Measurements from ENCODE around the gene GALNT14.
"Not testable (repeated sequence)": the region's sequence is repeated elsewhere in the genome, so short reads cannot be mapped to it uniquely, and the experiment has no call there.

The GALNT14 gene

DNA sequence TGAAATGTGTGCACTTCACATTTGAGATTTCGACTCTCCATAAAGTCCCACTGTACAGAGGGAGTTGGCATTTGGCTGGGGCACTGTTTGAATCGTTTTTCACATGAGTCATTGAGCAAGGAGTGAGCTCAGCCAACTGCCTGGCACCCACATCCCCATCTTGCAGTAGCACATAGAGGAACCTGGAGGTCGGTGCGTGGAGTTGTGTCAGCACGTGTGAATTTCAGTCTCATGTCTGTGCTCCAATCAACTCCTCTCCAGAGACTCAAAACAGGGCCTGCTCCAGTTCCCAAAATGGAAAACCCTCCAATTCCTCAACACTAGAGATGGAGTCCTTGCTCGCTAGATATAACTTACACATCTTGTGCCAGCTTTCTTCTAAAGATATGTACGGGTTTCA lies 204.2 kb downstream of the GALNT14 start:
- Mint-ChIP-seq H3K27ac (no peak overlapping the region), H3K4me1 (ENCODE audit: low read depth) (peaks cover 19% of the 10 kb centered on the region), H3K9me3 (no peaks in the 10 kb centered on the region), H3K36me3 (ENCODE audit: low read depth) (no peaks in the 10 kb centered on the region), H3K4me3 (no peak overlapping the region), H3K27me3 (peaks cover 3% of the 10 kb centered on the region)

DNA sequence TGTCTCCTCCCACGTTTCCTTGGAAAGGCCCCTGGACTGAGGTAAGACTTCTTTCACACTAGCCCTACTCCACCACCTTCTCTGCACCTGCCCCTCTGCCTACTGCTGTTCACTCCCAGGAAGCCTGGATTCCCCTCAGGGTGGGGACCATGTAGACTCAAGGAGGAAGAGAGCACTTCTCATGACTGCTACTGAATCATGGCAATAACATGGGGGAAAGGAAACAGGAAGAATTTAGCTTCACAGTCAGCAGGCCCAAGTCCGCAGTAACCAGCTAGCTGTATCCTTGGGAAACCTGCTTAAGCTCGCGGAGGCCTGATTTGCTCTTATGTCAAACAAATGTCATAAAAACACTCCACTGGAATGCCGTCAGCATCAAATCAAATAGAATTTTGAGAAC lies 204.7 kb downstream of the GALNT14 start:
- Mint-ChIP-seq H3K27me3 (no peaks in the 10 kb centered on the region), H3K9me3 (no peaks in the 10 kb centered on the region), H3K36me3 (ENCODE audit: low read depth) (no peaks in the 10 kb centered on the region), H3K27ac (peak overlapping the region; percentile 45), H3K4me3 (no peak overlapping the region), H3K4me1 (ENCODE audit: low read depth) (peaks cover 19% of the 10 kb centered on the region)

DNA sequence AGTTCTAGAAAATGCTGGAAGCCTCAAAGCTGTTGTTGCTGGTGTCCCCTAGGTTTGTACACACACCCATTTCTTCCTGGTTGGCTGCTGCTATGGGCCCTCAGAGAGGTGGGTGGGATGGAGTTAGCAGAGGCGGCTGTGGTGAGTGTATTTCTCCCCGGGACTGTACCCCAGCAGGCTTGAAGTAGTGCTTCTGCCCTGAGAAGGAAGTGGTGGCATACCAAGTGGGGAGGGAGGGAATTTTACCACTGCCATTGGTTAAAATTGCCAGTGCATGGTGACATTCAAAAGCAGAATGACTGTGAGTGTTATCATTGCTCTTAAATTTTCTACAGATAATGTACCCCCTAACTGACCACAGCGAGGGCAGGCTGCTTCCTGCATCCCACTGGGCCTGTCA lies 205.4 kb downstream of the GALNT14 start:
- H3K4me3 Mint-ChIP-seq: no peak overlapping the region
- H3K9me3 Mint-ChIP-seq: no peaks in the 10 kb centered on the region
- H3K27ac Mint-ChIP-seq: no peak overlapping the region
- peaks cover 19% of the 10 kb centered on the region for H3K4me1 Mint-ChIP-seq (ENCODE audit: low read depth)
- H3K27me3 Mint-ChIP-seq: no peaks in the 10 kb centered on the region
- H3K36me3 Mint-ChIP-seq (ENCODE audit: low read depth): no peaks in the 10 kb centered on the region

DNA sequence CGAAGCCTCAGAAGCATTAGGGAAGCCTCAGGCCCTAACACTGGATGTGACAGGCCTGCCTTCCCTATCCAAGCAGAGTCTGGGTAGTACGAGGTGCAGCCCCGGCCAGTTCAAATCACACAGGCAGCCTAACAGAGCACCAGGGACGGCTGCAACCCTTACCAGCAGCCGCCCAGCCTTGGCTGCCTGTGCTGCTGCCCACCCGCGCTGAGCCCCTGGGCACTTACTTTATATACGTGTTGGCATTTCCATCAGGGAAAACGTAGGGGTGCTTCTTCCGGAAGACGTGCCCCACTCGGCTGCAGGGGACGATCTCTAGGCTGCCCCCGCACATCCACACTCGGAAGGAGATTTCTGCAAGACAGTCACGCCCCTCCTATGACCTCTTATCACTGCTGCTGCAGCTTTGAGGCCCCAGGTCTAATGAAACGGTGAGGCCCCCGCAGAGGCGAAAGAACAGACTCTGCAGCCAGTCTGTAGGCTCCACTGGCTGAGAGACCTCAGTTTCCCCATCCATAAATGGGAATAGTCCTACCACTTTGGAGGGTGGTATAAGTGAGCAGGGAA lies 206.3 kb downstream of the GALNT14 start:
- H3K27ac Mint-ChIP-seq: no peak overlapping the region
- no peaks in the 10 kb centered on the region for H3K9me3 Mint-ChIP-seq
- H3K27me3 Mint-ChIP-seq: no peaks in the 10 kb centered on the region
- peaks cover 19% of the 10 kb centered on the region for H3K4me1 Mint-ChIP-seq (ENCODE audit: low read depth)
- no peaks in the 10 kb centered on the region for H3K36me3 Mint-ChIP-seq (ENCODE audit: low read depth)
- no peak overlapping the region for H3K4me3 Mint-ChIP-seq

DNA sequence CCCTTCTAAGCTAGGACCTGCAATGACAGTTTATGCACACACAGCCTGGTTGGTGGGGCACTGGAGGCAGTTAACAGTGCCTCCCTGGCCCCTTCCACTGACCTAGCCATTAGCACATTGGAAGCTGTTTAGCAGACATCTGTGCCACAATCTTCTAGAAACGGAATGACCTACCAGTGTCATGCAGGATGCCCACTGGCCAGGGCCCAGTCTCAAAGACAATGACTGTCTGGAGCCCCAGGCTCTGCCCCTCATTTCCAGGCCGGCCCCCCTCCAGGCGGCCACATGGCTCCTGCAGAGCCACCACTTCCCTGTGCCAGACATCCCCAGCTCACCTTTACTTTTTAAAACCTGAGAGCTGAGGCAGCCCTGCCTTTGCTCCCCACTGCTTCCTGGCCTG lies 207.5 kb downstream of the GALNT14 start:
- Mint-ChIP-seq H3K4me3 (no peak overlapping the region), H3K4me1 (ENCODE audit: low read depth) (peaks cover 19% of the 10 kb centered on the region), H3K27me3 (no peaks in the 10 kb centered on the region), H3K9me3 (no peaks in the 10 kb centered on the region), H3K27ac (no peak overlapping the region), H3K36me3 (ENCODE audit: low read depth) (no peaks in the 10 kb centered on the region)

DNA sequence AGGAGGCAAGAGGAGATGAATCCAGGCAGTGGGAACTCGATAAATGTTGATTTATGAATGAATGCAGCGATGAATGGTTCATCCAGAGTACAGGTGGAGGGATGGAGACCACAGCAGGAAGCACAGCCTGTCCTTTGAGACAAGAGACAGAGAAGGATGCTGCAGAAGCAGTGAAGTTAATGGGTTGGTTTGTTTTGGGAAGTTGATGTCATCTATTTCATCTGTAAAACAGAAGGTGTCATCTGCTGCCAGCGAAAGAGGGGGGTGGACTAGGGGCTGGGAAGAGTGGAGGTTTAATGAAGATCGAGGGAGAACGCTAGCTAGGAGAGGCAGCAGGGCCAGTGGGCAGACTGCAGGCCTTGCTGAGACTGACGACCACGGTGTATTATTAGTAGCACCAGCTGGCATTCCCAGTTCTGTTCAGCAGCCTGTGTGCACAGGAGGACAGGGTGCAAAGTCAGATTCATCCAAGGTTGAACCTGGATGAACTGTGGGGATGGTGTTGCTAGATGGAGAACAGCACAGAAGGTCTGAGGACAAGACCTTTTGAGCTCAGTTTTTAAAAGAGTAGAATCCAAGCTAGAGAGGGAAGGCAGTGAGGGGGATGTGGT lies 210.7 kb downstream of the GALNT14 start:
- Mint-ChIP-seq H3K4me3 (no peak overlapping the region), H3K9me3 (no peaks in the 10 kb centered on the region)

DNA sequence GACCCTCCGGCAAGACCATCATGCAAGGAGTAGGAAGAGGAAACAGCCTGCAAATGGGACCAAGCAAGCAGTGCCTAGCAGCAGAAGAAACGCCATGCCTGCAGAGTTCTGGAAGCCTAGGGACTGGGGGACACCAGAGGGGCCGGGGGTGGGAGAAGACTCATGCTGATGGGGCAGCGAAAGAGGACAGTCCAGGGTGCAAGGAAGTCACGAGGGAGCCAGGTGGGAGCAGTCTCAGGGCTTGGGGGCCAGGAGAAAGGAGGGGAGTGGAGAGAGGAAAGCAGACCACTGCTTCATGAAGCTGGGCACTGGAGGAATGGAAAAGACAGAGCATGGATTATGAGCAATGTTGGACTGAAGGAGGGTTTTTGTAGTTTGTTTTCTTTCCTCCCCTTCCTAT lies 211.6 kb downstream of the GALNT14 start:
- H3K36me3 Mint-ChIP-seq (ENCODE audit: low read depth): no peaks in the 10 kb centered on the region
- H3K27ac Mint-ChIP-seq: no peak overlapping the region
- H3K4me3 Mint-ChIP-seq: no peak overlapping the region
- H3K4me1 Mint-ChIP-seq (ENCODE audit: low read depth): no peaks in the 10 kb centered on the region
- H3K9me3 Mint-ChIP-seq: no peaks in the 10 kb centered on the region
- no peaks in the 10 kb centered on the region for H3K27me3 Mint-ChIP-seq

More for the DNA sequence above, 210.7 kb downstream of the GALNT14 start:
- H3K4me1 Mint-ChIP-seq (ENCODE audit: low read depth): peaks cover 4% of the 10 kb centered on the region
- H3K27ac Mint-ChIP-seq: no peak overlapping the region
- no peaks in the 10 kb centered on the region for H3K27me3 Mint-ChIP-seq
- H3K36me3 Mint-ChIP-seq (ENCODE audit: low read depth): no peaks in the 10 kb centered on the region

DNA sequence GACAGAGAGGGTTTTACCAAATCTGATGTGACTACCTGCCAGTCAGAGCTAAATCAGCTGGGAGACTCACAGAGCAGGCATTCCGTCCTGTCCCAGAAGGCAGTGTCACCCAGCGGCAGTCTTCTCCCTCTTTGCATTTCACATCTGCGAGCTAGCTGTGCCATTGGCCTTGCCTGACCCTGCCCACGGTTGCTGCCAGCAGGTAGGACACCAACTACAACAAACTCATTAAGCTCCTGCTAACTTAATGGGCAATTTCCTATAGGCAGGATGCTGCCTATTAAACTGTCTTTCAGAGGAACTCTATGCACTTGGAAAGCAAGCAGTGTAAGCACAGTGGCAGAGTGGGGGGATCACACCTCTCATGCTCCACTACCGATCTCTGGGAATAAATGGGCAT lies 214.6 kb downstream of the GALNT14 start:
- Mint-ChIP-seq H3K9me3 (no peaks in the 10 kb centered on the region), H3K4me1 (ENCODE audit: low read depth) (no peaks in the 10 kb centered on the region), H3K27ac (no peak overlapping the region), H3K4me3 (no peak overlapping the region), H3K27me3 (no peaks in the 10 kb centered on the region), H3K36me3 (ENCODE audit: low read depth) (no peaks in the 10 kb centered on the region)

DNA sequence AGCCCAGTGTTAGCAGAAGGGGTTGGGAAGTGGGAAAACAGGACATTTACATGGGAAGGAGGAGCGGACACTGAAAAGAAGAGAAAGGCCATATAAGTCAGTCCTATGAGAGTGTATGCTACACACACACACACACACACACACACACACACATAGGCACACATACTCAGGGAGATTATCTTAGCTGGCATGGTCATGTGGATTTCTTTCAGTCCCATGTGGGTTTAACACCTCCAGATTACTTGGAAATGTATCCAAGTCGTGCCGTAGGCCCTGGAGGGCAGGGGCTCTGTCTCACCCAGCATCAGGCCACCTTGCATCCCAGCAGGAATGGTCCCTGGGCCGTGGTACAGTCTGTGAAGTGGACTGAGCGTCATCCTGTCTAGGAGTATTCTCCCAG lies 217.7 kb downstream of the GALNT14 start:
- Mint-ChIP-seq H3K4me3 (no peak overlapping the region), H3K4me1 (ENCODE audit: low read depth) (no peaks in the 10 kb centered on the region), H3K9me3 (no peaks in the 10 kb centered on the region), H3K36me3 (ENCODE audit: low read depth) (no peaks in the 10 kb centered on the region), H3K27me3 (no peaks in the 10 kb centered on the region), H3K27ac (no peak overlapping the region)

DNA sequence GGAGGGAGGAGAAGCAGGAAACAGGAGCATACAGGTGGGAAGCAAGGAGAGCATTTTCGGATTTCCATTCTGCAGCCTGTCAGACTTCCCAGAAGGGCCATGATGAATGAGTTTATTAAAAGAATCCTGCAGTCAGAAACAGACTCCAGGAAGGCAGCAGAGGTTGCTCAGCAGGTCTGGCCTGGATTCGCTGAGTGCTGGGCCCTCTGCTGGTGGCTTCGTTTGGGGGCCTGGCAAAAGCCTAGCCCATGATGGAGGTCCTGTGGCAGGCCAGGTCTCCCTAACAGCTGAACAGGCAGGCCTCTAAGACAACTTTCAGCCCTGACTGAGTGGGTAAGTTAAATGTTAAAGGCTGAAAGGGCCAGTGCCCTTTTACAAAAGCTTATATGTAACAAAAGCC lies 222.8 kb downstream of the GALNT14 start:
- no peak overlapping the region for H3K27ac Mint-ChIP-seq
- no peaks in the 10 kb centered on the region for H3K36me3 Mint-ChIP-seq (ENCODE audit: low read depth)
- H3K9me3 Mint-ChIP-seq: no peaks in the 10 kb centered on the region
- H3K4me1 Mint-ChIP-seq (ENCODE audit: low read depth): no peaks in the 10 kb centered on the region
- no peak overlapping the region for H3K4me3 Mint-ChIP-seq
- no peaks in the 10 kb centered on the region for H3K27me3 Mint-ChIP-seq

DNA sequence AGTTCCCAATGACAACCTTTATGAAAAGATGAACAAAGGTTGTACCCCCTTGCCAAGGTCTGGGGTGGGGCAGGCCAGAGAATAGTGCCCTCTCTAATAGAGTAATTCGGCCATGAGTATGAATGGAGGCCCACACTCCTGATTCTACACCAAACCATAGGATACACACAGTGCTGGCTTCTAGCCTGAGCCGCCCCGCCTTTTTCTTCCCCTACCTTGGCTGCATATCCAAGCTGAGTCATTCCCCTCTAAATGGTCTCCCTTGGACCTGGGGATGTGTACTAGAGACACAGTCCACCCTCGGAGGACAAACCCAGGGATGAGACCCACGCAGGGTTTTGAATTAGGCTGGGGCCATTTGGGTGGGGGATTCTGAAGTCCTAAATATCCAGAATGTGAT lies 223.8 kb downstream of the GALNT14 start:
- H3K4me1 Mint-ChIP-seq (ENCODE audit: low read depth): no peaks in the 10 kb centered on the region
- H3K4me3 Mint-ChIP-seq: no peak overlapping the region
- no peaks in the 10 kb centered on the region for H3K9me3 Mint-ChIP-seq
- no peaks in the 10 kb centered on the region for H3K36me3 Mint-ChIP-seq (ENCODE audit: low read depth)
- no peaks in the 10 kb centered on the region for H3K27me3 Mint-ChIP-seq
- no peak overlapping the region for H3K27ac Mint-ChIP-seq

DNA sequence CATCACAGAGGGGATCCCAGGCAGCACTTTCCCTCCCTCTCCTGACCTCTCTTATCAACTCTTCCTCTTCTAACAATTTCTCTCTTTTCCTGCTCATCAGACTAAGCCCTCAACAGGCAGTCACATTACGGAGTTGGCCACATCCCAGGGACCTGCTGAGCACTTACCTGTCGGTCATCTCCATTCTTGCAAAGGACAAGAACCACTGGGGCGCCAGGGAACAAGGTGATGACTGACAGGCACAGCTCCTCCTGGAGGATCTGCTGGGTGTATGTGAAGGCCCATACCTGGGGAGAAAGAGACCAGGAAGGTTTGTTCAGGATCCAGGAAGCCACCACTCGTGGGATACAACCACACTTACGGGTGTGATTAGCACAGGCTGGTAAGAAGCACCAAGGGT lies 226.2 kb downstream of the GALNT14 start:
- Mint-ChIP-seq H3K27ac (no peak overlapping the region), H3K36me3 (ENCODE audit: low read depth) (no peaks in the 10 kb centered on the region), H3K4me3 (no peak overlapping the region), H3K9me3 (no peaks in the 10 kb centered on the region), H3K4me1 (ENCODE audit: low read depth) (no peaks in the 10 kb centered on the region), H3K27me3 (no peaks in the 10 kb centered on the region)

DNA sequence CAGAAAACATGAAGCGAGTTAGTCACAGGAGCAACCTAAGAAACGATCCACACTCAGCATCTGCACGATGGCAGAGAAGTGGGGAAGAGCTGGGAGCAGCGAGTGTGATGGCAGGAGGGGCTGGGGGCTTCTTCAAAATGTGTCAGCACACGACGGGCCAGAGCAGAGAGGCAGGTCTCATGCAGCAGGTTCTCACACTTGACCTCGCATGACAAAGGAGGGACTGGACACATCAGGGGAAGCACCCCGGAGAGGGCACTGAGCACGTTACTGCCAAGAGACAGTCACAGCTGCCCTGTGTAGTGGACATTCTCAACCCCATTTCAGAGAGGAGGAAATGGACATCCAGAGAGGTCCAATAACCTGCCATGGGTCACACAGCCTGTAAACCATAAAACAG lies 226.9 kb downstream of the GALNT14 start:
- Mint-ChIP-seq H3K9me3 (no peaks in the 10 kb centered on the region), H3K4me1 (ENCODE audit: low read depth) (no peaks in the 10 kb centered on the region), H3K4me3 (no peak overlapping the region), H3K27ac (no peak overlapping the region), H3K27me3 (no peaks in the 10 kb centered on the region), H3K36me3 (ENCODE audit: low read depth) (no peaks in the 10 kb centered on the region)

DNA sequence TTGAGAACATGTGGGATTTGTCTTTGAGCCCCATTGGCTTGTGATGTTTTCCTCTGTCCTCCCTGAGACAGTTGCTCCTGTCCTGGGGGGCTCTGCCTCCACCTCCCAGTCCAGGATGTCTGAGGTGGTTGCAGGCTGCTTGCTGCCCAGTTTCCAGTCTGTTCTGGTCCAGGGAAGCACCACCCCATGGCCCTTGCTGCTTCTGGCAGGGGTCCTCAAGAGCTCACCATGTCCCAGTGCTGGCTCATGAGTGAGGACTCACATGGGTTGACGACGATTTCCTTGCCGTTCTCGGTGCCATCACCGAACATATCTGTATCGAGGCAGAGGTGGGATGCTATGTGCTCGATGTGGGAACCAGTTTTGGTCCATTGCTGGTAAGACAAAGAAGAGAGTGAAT lies 227.6 kb downstream of the GALNT14 start:
- H3K9me3 Mint-ChIP-seq: no peaks in the 10 kb centered on the region
- H3K27ac Mint-ChIP-seq: no peak overlapping the region
- H3K27me3 Mint-ChIP-seq: no peaks in the 10 kb centered on the region
- H3K36me3 Mint-ChIP-seq (ENCODE audit: low read depth): no peaks in the 10 kb centered on the region
- H3K4me3 Mint-ChIP-seq: no peak overlapping the region
- no peaks in the 10 kb centered on the region for H3K4me1 Mint-ChIP-seq (ENCODE audit: low read depth)

DNA sequence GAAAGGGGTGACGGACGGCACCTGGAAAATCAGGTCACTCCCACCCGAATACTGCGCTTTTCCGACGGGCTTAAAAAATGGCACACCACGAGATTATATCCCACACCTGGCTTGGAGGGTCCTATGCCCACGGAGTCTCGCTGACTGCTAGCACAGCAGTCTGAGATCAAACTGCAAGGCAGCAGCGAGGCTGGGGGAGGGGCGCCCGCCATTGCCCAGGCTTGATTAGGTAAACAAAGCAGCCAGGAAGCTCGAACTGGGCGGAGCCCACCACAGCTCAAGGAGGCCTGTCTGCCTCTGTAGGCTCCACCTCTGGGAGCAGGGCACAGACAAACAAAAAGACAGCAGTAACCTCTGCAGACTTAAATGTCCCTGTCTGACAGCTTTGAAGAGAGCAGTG lies 233.8 kb downstream of the GALNT14 start:
- H3K27me3 Mint-ChIP-seq; H3K4me3 Mint-ChIP-seq; H3K36me3 Mint-ChIP-seq (ENCODE audit: low read depth): not testable (repeated sequence)

DNA sequence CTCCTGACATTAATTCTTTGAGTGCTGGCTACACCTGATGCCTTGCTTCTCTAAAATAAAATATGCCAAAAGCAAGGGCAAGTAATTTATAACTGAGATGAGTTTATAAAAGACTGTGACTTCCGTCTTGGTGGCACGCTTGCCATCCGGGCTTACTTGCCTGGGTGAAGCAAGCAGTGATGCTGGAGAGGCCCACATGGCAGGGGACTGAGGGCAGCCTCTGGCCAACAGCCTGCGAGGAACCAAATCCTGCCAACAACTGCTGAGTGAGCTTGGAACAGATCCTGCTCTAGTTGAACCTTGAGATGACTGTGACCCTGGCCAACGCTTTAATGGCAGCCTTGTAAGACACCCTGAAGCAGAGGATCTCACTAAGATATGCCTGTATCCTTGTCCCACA lies 234.9 kb downstream of the GALNT14 start:
- no peaks in the 10 kb centered on the region for H3K36me3 Mint-ChIP-seq (ENCODE audit: low read depth)
- no peaks in the 10 kb centered on the region for H3K9me3 Mint-ChIP-seq
- H3K27me3 Mint-ChIP-seq: peaks cover 6% of the 10 kb centered on the region
- no peak overlapping the region for H3K27ac Mint-ChIP-seq
- H3K4me1 Mint-ChIP-seq (ENCODE audit: low read depth): no peaks in the 10 kb centered on the region
- no peak overlapping the region for H3K4me3 Mint-ChIP-seq

More for the DNA sequence above, 233.8 kb downstream of the GALNT14 start:
- H3K9me3 Mint-ChIP-seq; H3K4me1 Mint-ChIP-seq (ENCODE audit: low read depth); H3K27ac Mint-ChIP-seq: not testable (repeated sequence)

Measured in stimulated activated naive CD8-positive, alpha-beta T cell treated with anti-CD3 and anti-CD28 coated beads, Interleukin-15, Interleukin-2, amounts not matched to agents 100 ng/mL and 50 ng/mL, for 24 hours (primary cell).